ENCODE results near the gene PSMB7. TPM values are rescaled to one million over a fixed set of nuclear protein-coding genes. Genes with fewer than 3 reads are reported as not detected.

The PSMB7 gene
- total RNA-seq, 1 experiment from 2014 or later = 447 TPM

DNA sequence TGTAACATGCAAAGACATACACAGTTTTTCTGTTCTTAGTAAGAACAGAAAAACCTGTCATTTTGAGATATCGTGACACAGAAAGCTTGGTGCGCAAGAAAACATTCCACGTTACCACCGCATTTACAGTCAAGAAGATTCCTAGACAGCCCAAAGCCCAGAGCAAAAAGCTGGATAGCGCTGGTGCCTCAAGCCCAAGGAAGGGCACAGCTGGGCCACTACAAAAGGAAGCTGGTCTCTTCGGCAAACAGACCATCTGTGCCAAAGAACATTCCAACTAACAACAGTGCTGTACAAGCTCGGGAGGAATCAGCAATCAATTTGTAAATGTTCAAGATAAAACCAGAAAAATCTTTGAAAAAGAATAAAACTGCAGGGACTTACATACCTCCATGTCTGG lies 31.0 kb downstream of the PSMB7 start:
- DNase-seq (ENCODE audit: low spot score) = no peak

DNA sequence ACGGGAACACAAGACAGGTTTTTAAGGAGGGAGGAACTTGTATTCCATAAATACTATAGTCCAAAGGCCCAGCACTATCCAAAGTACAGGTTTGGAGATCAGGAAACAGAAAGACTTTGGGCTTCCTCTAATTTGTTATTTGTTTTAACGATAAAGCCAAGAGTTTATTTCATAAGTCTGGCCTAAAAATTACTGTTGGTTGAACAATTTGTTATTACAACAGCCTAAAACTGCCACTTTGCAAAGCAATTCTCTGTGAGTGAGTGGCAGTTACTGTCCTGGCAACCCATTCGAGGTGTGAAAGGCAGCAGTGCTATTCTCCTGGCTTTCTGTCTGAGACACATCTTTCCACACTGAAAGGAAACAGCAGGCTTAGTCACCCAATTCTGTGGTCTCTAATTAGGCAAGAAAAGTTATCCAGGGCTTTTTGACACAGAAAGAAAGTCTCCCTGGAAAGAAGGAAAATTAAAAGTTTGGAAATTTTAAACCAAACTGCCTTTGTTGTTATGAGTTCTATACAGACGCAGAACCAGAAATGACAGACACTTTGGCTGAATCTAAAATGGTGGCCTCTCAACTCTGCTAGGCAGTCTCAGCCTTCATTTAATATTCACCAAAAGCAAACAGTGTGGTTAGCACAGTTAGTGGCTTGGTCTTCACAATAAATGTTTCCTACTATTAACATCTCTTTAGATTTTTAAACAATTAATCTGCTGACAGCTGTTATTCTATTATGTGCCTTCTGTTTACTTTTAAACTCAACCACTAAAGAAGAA lies 33.9 kb downstream of the PSMB7 start:
- DNase-seq (ENCODE audit: low spot score) = no peak

DNA sequence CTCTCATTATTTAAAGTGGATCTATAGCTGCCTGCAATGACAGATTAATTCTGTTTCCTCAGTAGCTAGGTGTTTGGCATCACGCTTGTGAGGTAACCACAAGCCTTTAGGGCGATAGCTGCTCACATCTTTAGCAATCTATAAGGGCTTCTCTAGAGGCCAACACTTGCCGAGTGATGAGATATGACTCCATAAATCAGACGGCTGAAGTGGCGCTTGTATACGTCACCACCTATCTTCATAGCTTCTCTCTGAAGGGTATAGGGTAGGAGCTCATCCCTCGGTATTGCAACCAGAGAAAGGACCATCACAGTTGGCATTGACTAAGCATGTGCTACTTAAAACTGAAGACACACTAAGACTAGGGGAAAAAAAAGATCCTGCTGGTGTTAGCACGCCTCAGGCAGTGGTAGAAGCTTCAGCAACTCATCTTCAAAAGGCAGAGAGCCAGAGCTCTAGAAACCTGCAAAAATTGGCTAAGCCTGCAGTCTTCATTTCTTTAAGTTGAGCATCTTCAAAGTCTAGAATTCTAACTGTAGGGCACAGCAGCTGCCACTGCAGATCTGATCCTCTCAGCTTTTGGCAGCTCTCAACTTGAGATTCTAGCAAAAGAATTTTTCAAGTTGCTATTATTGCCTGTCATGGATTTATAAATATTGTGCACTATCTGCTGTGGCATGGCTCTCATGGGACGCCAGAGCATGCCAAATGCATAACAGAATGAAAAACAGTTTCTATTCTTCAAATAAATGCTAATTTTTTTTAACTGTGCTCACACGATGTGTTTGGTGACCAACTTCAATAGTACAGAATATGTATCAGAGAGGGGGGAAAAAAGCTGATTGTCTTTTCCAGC lies 37.5 kb downstream of the PSMB7 start:
- no peak for DNase-seq (ENCODE audit: low spot score)

DNA sequence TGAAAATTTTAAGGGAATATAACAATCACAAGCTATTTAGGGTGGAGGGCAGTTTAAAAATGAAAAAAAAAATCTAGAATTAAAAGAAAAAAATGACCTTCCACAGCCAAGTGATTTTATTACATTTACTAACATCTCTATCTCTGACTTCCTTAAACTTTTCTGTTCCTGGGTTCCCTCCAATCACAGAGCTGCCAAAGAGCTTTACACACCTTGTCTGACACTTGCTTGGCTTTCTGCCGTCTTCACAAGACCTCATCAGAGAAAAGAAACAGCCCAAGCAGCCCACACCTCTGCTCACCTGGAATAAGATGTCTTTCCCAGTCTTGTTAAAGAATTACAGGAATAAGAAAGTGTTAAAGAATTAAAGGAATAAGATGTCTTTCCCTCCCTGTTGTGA lies 38.9 kb downstream of the PSMB7 start:
- no peak for DNase-seq (ENCODE audit: low spot score)

DNA sequence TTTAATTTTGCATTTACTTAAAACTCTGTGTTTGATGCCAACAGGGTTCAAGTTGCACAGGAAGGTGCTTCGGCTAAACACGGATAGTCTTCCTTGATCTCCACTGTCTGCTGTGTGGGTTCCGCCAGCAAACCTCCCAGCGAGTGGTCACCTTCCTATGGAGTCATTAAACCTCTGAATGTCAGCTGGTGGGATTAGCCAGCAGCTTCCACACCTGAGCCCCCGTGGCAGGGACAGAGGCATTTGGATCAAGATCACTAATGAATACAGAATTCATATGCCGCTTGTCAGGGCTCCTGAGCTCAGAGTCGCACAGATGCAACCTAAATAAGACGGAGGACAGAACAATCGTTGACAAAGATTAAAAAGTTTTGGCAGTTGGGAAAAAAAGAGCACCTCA lies 39.5 kb downstream of the PSMB7 start:
- DNase-seq (ENCODE audit: low spot score) = no peak

DNA sequence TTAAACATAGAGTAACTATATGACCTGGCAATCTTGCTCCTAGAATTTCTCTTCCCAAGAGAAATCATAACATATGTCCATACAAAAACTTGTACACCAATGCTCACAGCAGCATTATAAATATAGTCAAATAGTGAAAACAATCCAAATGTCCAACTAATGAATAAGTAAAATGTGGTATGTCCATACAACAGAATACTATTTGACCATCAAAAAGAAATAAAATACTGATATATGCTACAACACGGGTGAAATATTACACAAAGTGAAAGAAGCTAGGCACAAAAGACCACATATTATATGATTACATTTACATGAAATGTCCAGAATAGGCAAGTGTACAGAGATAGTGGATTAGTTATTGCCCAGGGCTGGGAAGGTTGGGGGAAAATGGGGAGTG lies 41.4 kb downstream of the PSMB7 start:
- DNase-seq (ENCODE audit: low spot score) = no peak

DNA sequence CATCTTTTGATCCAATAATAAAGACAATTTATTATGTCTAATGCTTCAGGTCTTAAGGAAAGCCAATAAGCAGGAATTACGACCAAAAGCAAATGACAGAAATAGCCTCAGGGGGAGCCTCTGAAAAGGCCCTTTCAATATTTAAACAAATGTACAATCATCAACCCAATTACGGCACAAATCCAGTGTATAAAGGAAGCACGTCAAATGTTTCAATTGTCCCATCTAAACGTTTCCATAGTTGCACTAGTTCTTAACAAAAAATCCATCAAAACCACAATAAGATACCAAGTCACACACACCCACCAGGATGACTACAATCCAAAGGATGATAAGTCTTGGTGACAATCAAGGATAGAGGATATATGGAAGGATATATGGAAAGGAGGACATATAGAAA lies 41.9 kb downstream of the PSMB7 start:
- no peak for DNase-seq (ENCODE audit: low spot score)

DNA sequence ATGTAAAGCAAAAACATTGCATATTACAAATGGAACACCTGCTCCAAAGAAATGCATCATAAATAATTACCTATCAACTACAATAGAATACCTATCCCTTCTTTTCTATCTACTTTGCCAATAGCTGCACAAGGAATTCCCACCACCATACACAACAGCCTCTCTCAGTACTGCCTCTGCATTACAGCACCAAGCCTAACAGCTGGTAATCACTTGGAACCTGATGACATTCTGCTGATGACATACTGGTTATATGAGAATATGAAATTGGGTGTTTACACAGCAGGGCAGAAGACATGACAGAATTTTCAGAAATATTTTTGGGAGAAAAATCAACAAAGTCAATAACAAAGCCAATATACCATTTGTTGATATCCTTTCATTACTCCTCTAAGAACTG lies 43.2 kb downstream of the PSMB7 start:
- DNase-seq (ENCODE audit: low spot score) = no peak

DNA sequence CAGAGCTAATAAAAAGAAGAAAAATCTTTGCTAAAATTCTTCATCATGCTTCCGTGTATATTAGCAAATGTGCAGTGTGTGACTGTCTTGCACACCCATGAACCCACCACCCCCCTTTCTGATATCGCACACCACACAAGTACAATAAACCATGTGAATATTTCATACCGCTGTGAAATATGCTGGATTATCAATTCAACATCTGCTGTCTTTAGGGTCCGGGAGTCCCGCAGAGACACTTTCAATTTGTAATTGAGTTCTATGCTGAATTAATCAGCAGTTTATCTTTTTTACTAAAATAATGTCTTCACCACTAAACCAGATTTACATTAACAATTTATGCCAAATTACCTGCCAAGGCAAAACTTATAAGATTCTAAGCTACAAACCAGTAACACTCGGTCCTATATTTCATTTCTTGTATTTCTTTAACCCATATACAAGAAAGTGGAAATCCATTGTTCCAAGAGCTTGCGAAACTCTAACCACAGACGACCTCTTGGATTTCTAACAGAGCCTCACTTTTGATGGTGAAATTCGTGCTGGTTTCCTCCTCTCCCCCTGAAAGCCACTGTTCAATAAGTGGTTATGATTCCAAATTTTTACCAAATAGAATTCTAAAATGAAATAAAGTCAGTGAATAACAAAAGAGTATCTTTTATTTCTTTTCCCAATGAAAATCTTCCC lies 44.2 kb downstream of the PSMB7 start:
- no peak for DNase-seq (ENCODE audit: low spot score)

DNA sequence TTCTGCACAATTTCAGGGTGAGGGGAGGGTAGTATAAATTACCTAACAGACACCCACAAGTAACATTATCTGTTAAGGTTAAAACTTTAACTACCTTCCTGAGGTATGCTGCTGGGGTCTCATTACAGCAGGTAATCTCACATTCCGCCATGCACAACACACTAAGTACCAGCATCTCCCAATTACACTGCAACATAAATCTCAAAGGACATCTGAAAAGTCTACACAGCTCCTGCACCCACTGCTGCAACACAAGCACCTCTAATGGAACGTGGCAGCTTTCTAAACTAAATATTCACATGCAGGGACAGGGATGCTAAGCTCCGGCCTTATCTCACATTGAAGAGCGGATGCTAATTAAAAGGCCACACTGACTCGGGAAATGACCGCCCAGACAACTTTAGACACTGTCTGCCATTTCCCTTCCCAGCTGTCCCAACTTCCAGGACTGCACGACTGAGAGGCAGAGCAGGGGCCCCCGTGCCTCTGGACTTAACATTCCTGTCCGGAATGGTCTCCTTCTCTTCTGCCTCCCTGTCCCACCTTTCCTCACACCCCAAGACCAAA lies 45.9 kb downstream of the PSMB7 start:
- no peak for DNase-seq (ENCODE audit: low spot score)

DNA sequence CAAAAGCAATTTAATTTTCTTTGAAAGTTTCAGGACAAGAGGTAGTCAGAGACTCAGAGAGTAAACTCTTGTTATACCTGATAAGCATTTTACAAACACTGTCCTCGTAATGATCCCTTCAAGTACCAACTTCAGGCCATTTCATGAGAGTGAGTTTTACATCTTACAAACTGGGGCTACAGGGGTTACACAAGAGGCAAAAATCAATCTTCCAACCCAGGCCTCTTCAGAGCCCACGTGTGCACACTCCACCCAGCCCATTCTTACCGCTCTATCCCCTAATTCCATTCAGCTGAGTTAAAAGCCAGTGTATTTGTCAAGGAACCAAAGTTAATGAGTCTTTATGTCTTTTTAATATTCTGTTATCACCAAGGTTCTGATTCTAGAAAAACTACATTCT lies 46.5 kb downstream of the PSMB7 start:
- no peak for DNase-seq (ENCODE audit: low spot score)

DNA sequence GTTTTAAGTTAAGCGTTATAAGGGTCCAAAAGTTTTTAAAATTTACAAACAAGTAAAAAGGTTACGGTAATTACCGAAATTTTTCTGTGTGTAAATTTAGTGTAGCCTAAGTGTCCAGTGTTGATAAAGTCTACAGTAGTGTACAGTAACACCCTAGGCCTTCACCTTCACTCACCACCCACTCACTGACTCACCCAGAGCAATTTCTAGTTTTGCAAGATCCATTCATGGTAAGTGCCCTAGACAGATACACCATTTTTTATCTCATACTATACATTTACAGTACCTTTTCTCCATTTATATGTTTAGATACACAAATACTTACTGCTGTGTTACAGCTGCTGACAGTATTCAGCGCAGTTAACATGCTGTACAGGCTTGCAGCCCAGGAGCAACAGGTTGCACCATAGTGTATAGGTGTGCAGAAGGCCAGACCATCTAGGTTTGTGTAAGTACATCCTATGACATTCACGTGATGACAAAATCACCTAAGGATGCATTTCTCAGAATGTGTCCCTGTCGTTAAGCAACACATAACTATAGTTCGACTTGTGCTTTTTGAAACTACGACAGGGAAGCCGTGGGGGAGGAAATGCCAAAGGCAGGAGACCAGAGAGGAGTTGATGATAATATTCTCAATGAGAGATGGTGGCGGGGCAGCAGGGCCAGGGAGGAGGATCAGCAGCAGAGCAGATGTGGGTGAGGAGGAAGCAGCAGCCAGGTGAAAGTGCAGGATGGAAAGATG lies 48.6 kb downstream of the PSMB7 start:
- DNase-seq (ENCODE audit: low spot score) = no peak

DNA sequence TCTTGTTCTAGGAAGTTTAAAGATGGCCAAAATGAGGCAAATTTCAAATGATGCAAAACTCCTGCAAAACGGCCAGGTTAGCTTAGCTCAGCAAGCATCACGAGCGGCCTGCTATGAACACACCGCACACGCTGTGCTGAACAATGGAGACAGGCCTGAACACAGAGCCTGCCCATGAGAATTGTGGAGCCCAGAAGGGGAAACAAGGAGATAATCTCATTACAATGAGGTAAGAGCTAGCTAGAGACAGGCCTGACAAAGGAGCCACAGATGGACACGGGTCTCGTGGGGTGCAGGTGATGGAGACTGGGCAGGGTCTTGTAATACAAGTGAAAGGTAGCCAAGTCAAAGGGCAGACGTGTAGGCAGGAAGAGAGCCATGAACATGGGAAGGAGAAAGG lies 50.2 kb downstream of the PSMB7 start:
- DNase-seq (ENCODE audit: low spot score) = no peak

DNA sequence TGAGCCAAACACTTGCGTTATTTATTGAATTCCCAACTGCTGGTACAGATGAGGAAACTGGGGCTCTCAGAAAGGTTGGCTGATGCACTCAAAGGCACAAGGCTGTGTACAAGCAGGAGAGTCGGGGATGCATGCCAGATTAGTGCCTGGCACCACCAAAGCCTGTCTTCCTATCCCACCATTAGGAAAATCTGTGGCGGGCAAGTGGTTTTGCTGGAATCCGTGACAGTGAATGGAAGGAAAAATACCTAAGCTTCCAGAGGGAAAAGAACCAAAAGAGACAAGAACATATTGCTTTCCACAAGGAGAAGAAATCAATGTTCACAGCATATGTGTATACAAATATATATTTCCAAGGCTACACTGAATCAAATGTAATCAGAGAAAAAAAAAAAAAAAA lies 51.1 kb downstream of the PSMB7 start:
- no peak for DNase-seq (ENCODE audit: low spot score)

DNA sequence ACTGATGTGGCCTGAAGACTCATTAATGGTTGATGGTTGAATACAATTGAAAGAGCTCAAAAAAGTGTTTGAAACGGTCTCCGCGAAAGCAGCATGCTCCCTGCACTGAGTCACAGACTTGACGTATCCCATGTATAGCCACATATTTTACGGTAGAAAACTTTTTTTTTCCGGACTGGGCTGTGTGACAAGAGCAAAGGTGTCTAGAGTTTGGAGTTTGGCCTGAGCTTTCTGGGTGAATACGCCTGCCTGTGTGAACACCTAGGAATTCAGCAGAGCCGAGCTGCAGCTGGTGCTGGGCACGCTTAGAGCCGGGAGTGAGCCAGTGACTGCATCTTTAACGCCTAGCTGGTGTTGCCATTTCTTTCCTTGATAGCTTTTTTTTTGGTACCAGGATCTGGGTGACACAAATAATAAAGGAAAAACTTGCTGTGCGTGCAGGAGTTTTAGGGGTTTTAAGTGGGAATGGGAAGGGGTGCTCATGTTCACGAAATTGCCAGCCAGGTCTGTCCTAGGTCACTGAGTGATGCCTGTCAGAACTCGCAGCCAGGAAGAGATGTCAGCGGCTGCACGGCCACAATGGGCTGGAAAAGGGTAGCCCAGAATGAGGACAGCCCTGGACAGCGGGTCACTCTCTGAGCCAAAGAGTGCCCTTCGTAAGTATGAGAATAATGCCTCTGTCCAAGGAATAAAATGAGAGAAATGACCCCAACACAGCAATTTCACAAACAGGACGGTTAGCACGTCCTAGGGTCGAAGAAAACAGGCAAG lies 51.7 kb downstream of the PSMB7 start:
- DNase-seq (ENCODE audit: low spot score) = no peak

DNA sequence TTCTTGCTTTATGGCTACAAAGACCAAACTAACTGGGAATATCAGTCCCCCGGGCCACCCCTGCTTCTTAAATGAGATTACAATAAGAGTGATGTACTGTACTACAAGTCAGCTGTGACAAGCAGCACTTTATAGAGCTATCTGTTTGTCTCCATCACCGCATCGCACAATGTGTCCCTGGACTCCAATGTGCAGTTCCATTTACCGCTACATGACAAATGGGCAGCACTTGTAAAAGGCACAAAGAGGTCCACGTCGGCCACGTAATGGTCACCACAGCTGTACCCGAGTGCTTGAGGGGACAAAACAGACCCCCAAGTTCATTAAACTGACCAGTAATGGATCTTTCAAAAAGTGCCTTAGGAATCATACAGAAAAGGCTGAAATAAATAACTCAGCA lies 54.1 kb downstream of the PSMB7 start:
- DNase-seq (ENCODE audit: low spot score) = no peak

DNA sequence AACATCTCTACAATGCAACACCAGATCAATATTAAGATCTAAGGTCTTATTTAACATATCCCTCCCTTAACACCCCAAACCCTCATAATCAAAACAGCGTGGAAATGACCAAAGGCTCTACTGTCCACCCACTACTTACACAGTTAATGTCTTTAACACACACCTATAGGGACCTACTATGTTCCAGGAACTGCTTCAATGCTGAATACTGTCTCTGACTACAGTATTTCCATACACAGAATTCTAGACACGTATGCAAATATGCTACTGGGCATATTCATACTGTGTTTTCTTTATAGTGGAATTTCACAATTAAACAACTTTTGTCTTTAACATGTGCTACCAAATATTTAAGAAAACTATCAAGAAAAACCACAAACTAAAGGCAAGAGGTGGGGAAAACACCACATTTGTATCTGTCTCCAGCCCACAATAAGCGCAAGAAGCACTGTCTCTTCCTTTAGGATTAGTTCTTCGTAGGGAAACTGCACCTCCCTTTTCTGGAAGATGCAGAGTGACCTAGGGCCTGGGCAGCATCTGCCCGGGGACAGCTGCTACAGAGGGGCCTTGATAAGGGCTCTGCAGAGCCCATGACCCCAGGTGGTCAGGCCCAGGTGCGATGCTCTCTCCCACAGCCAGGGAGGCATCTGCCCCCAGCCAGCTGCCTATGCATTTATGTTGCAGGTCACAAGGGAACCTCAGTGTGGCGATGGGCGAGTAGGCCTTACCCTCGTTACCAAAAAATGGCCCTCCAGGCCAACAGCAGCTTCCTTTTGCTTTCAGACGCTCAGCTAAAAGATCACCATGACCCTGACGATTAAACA lies 55.2 kb downstream of the PSMB7 start:
- DNase-seq (ENCODE audit: low spot score) = no peak

DNA sequence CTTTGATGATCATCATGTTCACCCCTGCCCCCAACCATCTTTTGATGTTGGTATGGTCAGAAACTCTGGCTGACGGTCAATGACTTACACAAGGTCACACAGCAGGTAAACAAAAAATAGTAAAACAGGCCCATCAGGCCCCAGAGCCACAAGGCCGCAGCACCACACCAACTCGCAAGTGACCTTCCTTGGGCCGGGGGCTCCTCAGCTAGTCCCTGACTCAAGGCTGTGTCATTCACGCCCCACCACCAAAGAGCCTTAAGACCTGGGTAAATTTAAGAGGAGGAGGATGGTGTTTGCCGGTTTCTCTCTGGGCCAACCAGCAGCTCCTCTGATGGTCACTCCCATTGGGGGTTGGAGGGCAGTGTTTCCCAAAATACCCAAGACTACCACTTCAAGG lies 55.8 kb downstream of the PSMB7 start:
- no peak for DNase-seq (ENCODE audit: low spot score)

DNA sequence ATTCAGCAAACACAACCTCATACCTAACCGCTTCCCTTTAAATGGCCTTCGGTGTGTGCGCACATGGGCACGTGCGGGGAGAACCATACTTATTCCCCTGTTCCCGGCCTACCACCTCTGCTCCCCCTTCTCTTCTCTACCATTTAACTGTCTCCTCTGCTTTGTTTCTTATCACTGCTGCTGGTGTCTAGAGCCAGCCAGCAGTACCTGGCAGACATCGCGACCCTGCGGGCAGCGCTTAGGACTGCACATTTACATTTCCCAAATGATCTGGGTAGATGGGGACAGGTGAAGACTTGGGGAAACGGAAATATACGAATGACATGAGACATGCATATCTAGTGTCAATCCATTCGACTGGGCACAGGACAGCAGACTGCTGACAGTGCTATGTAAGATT lies 56.6 kb downstream of the PSMB7 start:
- DNase-seq (ENCODE audit: low spot score) = no peak
